ENCODE data around the gene TOGARAM2.

The TOGARAM2 gene

GRCh38 chr2:28993206-28993960, 12.3 kb downstream of the TOGARAM2 start (continued):
- TF ChIP-seq GLIS3 (CRISPR knock-in tag; IDR thresholded peaks at IDR 0.05) (no peak), ZFP3 (CRISPR knock-in tag; IDR thresholded peaks at IDR 0.05) (no peak), SNAI2 (CRISPR knock-in tag; IDR thresholded peaks at IDR 0.05) (no peak), ZNF70 (CRISPR knock-in tag; IDR thresholded peaks at IDR 0.05) (no peak), BACH2 (CRISPR knock-in tag; IDR thresholded peaks at IDR 0.05; ENCODE audit: borderline replicate concordance) (no peak), RARB (CRISPR knock-in tag; IDR thresholded peaks at IDR 0.05) (no peak), CSDC2 (CRISPR knock-in tag; IDR thresholded peaks at IDR 0.05) (no peak)

- no peak for ATAC-seq
- no peak for TF ChIP-seq OSR1 (CRISPR knock-in tag; IDR thresholded peaks at IDR 0.05)
- no peak for TF ChIP-seq ZNF70 (CRISPR knock-in tag; IDR thresholded peaks at IDR 0.05)
- TF ChIP-seq TSHZ2 (CRISPR knock-in tag; IDR thresholded peaks at IDR 0.05): no peak
- TF ChIP-seq ZFP3 (CRISPR knock-in tag; IDR thresholded peaks at IDR 0.05): no peak
- TF ChIP-seq PPARA (CRISPR knock-in tag; IDR thresholded peaks at IDR 0.05; ENCODE audit: borderline replicate concordance): no peak
- no peak for TF ChIP-seq POU6F1 (CRISPR knock-in tag; IDR thresholded peaks at IDR 0.05; ENCODE audit: borderline replicate concordance, low read depth)
- no peak for TF ChIP-seq BACH2 (CRISPR knock-in tag; IDR thresholded peaks at IDR 0.05; ENCODE audit: borderline replicate concordance)
- TF ChIP-seq ZC3H10 (CRISPR knock-in tag; IDR thresholded peaks at IDR 0.05): no peak
- TF ChIP-seq TOX (CRISPR knock-in tag; IDR thresholded peaks at IDR 0.05; ENCODE audit: borderline replicate concordance): no peak
- TF ChIP-seq ISL1 (CRISPR knock-in tag; IDR thresholded peaks at IDR 0.05): no peak
- TF ChIP-seq PATZ1 (CRISPR knock-in tag; IDR thresholded peaks at IDR 0.05; ENCODE audit: borderline replicate concordance): no peak
Observed at GRCh38 chr2:28994074-28994473, 13.0 kb downstream of the TOGARAM2 start.

- ATAC-seq: no peak
- TF ChIP-seq TOX (CRISPR knock-in tag; IDR thresholded peaks at IDR 0.05; ENCODE audit: borderline replicate concordance) (no peak), TCF4 (CRISPR knock-in tag; IDR thresholded peaks at IDR 0.05; ENCODE audit: borderline replicate concordance) (no peak), RARB (CRISPR knock-in tag; IDR thresholded peaks at IDR 0.05) (no peak), PPARA (CRISPR knock-in tag; IDR thresholded peaks at IDR 0.05; ENCODE audit: borderline replicate concordance) (no peak), ZFP3 (CRISPR knock-in tag; IDR thresholded peaks at IDR 0.05) (no peak), OSR1 (CRISPR knock-in tag; IDR thresholded peaks at IDR 0.05) (no peak), GLIS3 (CRISPR knock-in tag; IDR thresholded peaks at IDR 0.05) (no peak)
Observed at GRCh38 chr2:28994679-28995078, 13.6 kb downstream of the TOGARAM2 start.

GRCh38 chr2:28995765-28996750, 15.0 kb downstream of the TOGARAM2 start:
- ATAC-seq: no peak
- TF ChIP-seq CSDC2 (CRISPR knock-in tag; IDR thresholded peaks at IDR 0.05) (no peak), TCF4 (CRISPR knock-in tag; IDR thresholded peaks at IDR 0.05; ENCODE audit: borderline replicate concordance) (no peak), PATZ1 (CRISPR knock-in tag; IDR thresholded peaks at IDR 0.05; ENCODE audit: borderline replicate concordance) (no peak), ZC3H10 (CRISPR knock-in tag; IDR thresholded peaks at IDR 0.05) (no peak), POU6F1 (CRISPR knock-in tag; IDR thresholded peaks at IDR 0.05; ENCODE audit: borderline replicate concordance, low read depth) (no peak), TOX (CRISPR knock-in tag; IDR thresholded peaks at IDR 0.05; ENCODE audit: borderline replicate concordance) (no peak), ISL1 (CRISPR knock-in tag; IDR thresholded peaks at IDR 0.05) (no peak)
